Vagina (tissue), 2 donors: ENCODE results near the gene EYS.

Source experiments
- CTCF ChIP-seq, 3 experiments: fragments of 450-650 bp in 2 of 3; fragments of 200-600 bp in 1 of 3; sonication (generic) in 1 of 3; IDR thresholded peaks; one replicate each; pipeline ENCODE4 v1.5.1; 2017 to 2019; ENCODE audit warnings: antibody characterized with exemption in 3 of 3, mild to moderate bottlenecking in 2 of 3, moderate library complexity in 2 of 3
- POLR2A ChIP-seq, 2 donors: fragments of 450-650 bp; IDR thresholded peaks; one replicate each; pipeline ENCODE4 v1.6.1; 2017; ENCODE audit warnings: antibody characterized with exemption in 2 of 2, mild to moderate bottlenecking in 2 of 2, moderate library complexity in 2 of 2
- POLR2AphosphoS5 ChIP-seq, 2 donors: sonication (generic); formaldehyde crosslinking; IDR thresholded peaks; one replicate each; pipeline ENCODE4 v1.9.0; 2017; ENCODE audit warnings: antibody characterized with exemption in 2 of 2, mild to moderate bottlenecking in 2 of 2, low read depth in 1 of 2; ENCODE audit not compliant: insufficient read depth in 1 of 2

- TF ChIP-seq POLR2AphosphoS5 (IDR thresholded peaks at IDR 0.05; ENCODE audit: insufficient read depth in 1 of 2, low read depth in 1 of 2) (no peak), POLR2A (IDR thresholded peaks at IDR 0.05) (no peak), CTCF (IDR thresholded peaks at IDR 0.05) (no peak)
Measured at GRCh38 chr6:64383277-64383676, 1323.7 kb downstream of the EYS start.
